Stimulated activated CD4-positive, alpha-beta T cell treated with anti-CD3 and anti-CD28 coated beads, Interleukin-1b, Interleukin-23, amount 100 ng/mL, for 24 hours (primary cell): ENCODE data around the gene XPO4.
"Not testable (repeated sequence)": the region's sequence is repeated elsewhere in the genome, so short reads cannot be mapped to it uniquely, and the experiment has no call there.

Experiments
- DNase-seq, 4 experiments: peaks; one replicate each; pipeline ENCODE4 v3.0.0-alpha.2; 2020; ENCODE audit warnings: low read depth in 4 of 4, low spot score in 1 of 4

XPO4 gene

GRCh38 chr13:20902438-20903163, at the start of gene XPO4:
Gene XPO4 (minus strand): TSS chr13:20902746. CDS start chr13:20902738, 8 bp downstream.
- peak; percentile 50 to 74 (median 62) for DNase-seq

- DNase-seq, result not testable (repeated sequence)
These were observed 45.5 kb upstream of the XPO4 start for GRCh38 chr13:20948001-20948400.

DNA sequence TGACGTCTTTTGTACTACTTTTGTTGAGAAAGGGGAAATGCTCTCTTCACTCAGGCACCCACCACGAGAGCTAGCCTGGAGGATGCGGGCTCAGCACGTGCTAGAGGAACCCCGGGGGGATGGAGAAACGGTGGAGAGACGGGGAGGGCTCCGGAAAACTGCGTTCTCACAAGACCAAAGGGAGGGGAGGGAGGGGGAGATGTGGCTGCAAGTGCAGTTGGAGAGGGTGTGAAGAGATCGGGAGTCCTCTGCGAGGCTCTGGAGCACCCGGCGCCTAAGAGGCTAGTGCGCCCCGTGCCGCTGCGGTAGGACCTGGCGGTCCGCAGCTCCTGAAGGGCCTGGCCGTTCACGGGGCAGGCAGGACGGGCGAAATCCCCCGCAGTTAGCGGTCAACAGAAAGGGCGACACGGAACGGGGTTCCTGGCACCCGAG, 43.4 kb upstream of the XPO4 start:
- no peak for DNase-seq

- DNase-seq, result no peak
These were observed 40.5 kb upstream of the XPO4 start for GRCh38 chr13:20942938-20943559.

DNA sequence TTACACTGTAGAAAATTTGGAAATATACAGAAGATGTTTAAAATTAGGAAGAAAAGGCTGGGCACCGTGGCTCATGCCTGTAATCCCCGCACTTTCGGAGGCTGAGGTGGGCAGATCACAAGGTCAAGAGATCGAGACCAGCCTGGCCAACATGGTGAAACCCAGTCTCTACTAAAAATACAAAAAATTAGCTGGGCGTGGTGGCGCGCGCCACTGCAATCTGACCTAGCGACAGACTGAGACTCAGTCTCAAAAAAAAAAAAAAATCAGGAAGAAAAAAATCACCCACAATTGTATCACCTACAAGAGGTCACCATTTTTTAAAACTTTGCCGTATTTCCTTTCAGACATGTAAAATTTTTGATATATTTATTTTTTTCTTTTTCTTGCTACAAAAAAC, 38.0 kb upstream of the XPO4 start:
- DNase-seq, result not testable (repeated sequence)

GRCh38 chr13:20940083-20940482, 37.5 kb upstream of the XPO4 start:
- DNase-seq, result no peak

DNA sequence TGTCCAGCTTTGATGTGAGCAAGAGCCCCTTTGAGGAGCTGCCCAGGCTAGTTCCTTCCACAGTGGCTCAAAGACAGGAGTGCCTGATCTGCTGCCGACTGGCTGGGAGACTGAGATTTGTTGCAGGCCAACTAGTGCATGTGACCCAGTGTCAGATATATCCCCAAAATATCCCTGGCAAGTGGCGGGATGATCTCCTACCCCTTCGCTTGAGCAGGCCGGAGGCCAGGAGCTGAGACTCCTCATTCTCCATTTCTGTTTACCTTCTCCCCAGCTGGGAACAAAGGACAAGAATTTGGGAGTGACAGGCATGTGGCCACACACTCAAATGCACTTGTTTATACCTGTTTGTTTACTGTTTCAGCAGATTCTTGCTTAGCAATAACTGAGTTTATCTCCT, 37.1 kb upstream of the XPO4 start:
- DNase-seq, result no peak

DNA sequence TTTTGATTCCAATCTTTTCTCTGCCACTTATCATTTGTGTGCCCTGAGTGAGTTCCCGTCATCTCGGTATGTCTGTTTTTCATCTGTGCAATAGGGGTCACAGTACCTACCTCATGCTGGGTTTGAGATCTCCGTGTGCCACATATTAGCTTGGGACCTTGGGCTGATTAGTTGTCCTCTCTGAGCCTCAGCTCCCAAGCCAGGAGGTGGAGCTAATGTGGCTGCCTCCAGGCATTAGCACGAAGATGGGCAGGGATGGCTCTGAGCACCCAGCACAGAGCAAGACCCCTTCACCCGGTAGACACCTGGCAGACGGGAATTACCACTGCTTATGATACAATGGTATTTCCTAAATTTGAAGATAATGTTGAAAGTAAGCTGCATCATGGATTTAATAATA, 35.8 kb upstream of the XPO4 start:
- DNase-seq, result no peak

DNA sequence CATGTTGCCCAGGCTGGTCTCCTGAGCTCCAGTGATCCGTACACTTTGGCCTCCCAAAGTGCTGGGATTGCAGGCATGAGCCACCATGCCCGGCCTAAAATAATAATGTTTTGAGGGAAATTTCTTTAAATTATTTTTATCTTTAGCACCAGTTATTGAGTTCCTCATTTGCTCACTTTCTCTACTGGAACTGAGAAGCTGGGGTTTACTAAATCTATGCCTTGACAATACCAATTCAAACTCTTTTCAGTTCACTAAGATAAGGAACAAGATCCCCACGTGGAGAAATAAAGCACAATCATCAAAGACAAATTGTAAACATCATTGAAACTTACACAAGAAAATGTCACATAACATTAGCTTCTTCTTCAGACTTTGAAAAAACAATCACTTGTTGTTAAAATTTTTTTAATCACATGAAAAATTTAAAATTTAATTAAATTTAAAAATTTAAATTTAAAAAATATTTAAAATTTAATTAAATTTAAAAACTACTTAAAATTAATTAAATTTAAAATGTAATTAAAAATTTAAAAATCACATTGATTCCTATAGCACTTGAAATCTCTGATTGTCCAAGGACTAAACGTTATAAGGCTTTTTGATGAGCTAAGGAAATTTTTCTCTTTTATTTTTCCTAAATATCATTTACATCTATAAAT, 25.2 kb upstream of the XPO4 start:
- DNase-seq, result no peak

- DNase-seq, result not testable (repeated sequence)
These were observed 22.8 kb upstream of the XPO4 start for GRCh38 chr13:20925395-20925790.

DNA sequence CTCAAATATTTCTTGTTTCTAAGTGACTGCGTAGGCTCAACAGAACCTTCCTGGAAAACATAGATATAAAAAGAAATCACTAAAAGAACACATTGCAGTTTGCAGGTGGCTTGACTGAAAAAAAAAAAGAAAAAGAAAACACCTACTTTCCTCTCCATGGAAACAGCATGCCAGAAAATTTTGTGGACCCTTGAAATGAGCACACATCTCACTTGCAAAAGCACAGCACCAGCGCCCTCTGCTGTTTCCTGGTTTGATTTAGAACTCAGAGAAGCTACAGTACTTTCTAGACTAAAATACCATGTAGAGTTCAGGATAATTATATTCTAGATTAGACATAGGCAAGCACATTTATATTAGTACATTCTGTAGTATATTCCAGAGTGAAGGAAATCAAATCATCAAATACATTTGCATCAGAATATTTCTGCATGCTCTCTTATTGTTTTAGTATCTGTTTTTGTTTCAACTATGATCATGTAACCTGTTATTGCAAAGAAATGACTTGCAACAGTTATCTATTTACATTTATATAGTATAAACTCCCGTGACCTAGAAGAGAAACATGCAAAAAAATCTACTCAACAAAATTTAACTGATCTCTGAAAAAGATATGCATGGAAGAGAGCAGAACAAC, 22.3 kb upstream of the XPO4 start:
- peak; percentile 51 to 61 (median 54) for DNase-seq

GRCh38 chr13:20923272-20923671, 20.7 kb upstream of the XPO4 start:
- no peak for DNase-seq

DNA sequence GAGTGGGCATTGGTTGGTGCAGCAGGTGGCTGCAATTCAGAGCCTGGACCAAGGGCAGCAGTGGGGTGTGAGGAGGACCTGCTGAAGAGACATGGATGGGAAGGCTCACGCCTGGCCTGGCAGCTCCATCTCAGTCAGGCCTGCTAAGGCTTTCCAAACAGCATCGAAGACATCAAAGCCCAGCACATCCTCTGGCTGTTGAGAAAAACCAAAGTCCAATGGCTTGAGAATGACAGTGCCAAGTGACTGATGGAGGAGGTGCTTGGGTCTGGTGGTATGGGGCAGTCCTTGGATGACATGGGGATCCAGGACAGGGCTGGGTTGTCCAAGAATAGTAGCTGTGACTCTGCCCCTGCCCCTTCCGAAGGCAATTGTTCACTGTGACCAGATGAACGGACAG, 19.0 kb upstream of the XPO4 start:
- no peak for DNase-seq

- DNase-seq, result not testable (repeated sequence)
These were observed 13.1 kb upstream of the XPO4 start for GRCh38 chr13:20915676-20916075.

GRCh38 chr13:20911037-20911436, 8.5 kb upstream of the XPO4 start:
- DNase-seq, result no peak

DNA sequence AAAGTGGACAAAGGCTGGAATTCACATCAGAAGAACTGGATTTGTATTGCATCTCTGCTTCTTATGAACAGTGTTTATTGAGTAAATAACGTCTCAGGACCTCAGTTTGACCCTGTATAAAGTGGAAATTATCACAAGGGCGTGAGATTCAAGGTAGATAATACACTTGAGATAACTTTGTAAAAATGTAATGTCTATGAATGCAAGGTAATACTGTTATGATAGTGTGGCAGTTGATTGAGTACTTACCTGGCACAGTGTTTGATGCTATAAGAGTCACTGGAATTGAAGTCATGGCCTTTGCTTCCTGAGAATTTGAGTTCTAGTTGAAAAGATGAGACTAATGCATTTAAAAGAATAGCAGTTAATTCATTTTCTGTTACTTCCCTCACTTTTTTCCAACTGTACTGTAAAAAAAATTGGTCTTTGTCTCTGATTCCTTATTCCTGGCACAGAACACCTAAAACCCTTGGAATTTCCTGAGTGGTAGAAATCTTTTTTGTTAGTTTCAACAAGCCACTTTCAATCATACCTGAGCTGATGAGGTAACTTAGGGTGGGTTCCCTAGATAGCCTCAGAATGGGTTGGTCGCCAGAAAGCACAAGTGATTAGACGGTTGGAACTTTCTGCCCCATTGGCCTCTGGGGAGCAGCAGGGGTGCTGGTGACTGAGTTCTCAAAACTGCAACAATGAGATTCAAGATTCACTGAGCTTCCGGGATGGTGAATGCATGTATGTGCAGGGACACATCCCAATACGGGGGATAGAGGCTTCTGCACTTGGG, 6.4 kb upstream of the XPO4 start:
- DNase-seq, result no peak

- no peak for DNase-seq
These were observed 2.4 kb upstream of the XPO4 start for GRCh38 chr13:20904908-20905307.

- DNase-seq, result no peak
These were observed 574 bp upstream of the XPO4 start for GRCh38 chr13:20903164-20903475.

DNA sequence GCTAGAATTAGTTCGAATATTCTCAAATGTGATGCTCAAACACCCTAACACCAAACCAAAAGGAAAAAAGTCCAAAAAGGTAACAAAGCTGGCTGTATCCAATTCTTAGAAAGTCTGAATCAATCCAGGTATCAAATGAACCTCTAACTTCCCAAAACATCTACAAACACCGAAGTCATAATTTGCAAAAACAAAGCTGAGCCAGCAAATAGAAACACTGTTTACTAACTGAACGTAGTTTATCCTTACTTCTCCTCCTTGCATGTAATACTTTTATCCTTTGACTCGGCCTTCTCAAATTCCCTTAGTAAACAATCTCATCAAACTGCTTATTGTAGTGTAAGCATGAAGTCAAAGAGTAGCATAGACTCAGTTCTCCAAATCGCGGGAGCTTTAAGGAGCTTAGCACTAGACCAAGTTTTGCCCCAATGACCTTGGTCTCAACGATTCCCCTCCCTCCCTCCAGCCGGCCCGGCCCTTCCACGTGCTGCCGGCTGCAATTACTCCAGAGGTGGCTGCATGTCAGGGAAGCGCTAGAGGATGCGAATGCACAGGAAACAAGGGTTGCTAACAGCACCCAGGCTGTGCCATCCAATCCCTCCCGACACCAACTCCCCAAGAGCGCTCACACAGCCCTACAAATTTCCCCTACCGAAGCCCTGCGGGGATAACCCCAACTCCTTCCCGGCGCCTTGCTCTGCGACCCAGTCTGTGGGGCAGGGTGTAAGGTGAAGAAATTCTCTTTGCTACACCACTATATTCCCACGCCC, 693 bp downstream of the XPO4 start:
- peak in 3 of 4 experiments; percentile 8 to 18 (median 13) for DNase-seq

- no peak for DNase-seq
These were observed 8.3 kb downstream of the XPO4 start for GRCh38 chr13:20894245-20894644.
